NB4 (cell line): Measurements from ENCODE around the gene DAB1.

Source experiments
- CTCF ChIP-seq: IDR thresholded peaks from one replicate; pipeline ENCODE4 v1.5.1; 2012; ENCODE audit warnings: low read depth, low read length
- MAX ChIP-seq: IDR thresholded peaks from 2 replicates; pipeline ENCODE4 v1.6.1; 2011; ENCODE audit warnings: low read depth, low read length
- MYC ChIP-seq: IDR thresholded peaks from 2 replicates; pipeline ENCODE4 v1.6.1; 2011; ENCODE audit warnings: low read depth, low read length
- POLR2A ChIP-seq: IDR thresholded peaks from 2 replicates; pipeline ENCODE4 v1.6.1; 2011; ENCODE audit warnings: mild to moderate bottlenecking; ENCODE audit not compliant: insufficient read length; ENCODE audit errors: extremely low read depth

- no peak for TF ChIP-seq POLR2A
- no peak for TF ChIP-seq CTCF
- TF ChIP-seq MAX, result no peak
- TF ChIP-seq MYC, result no peak
These were observed 187.9 kb downstream of the DAB1 start for GRCh38 chr1:57235730-57236510.
